ENCODE results near the gene PGAM1.

The PGAM1 gene

GRCh38 chr10:97456686-97457065 is 30.7 kb downstream of the PGAM1 start:
- Histone ChIP-seq H3K4me3 (replicated peaks; ENCODE audit: insufficient read depth, low read length) (no peak overlapping the region), H3K27ac (replicated peaks) (no peak overlapping the region), H3K27me3 (ENCODE audit: insufficient read depth, poor library complexity, severe bottlenecking) (no peaks in the 10 kb centered on the region)
- no peak for DNase-seq (ENCODE audit: low read depth in 1 of 2, low spot score in 1 of 2)
- no peak for TF ChIP-seq GABPA (IDR thresholded peaks at IDR 0.05; ENCODE audit: low read depth)
- TF ChIP-seq REST (IDR thresholded peaks at IDR 0.05; ENCODE audit: insufficient replicate concordance, low read depth), result no peak
- no peak for TF ChIP-seq SPI1 (IDR thresholded peaks at IDR 0.05; ENCODE audit: borderline replicate concordance, low read depth)
- no peak for TF ChIP-seq CTCF (IDR thresholded peaks at IDR 0.05; ENCODE audit: insufficient read depth, low read length)
- TF ChIP-seq POLR2AphosphoS5 (IDR thresholded peaks at IDR 0.05; ENCODE audit: low read depth), result no peak; the same call in 1 of the 2 replicates

GRCh38 chr10:97459111-97459510 is 33.1 kb downstream of the PGAM1 start:
- no peak overlapping the region for H3K27ac ChIP-seq (replicated peaks)
- no peak for DNase-seq (ENCODE audit: low read depth in 1 of 2, low spot score in 1 of 2)
- no peak overlapping the region for H3K4me3 ChIP-seq (replicated peaks; ENCODE audit: insufficient read depth, low read length)
- TF ChIP-seq GABPA (IDR thresholded peaks at IDR 0.05; ENCODE audit: low read depth), result no peak
- TF ChIP-seq SPI1 (IDR thresholded peaks at IDR 0.05; ENCODE audit: borderline replicate concordance, low read depth), result no peak
- no peak for TF ChIP-seq CTCF (IDR thresholded peaks at IDR 0.05; ENCODE audit: insufficient read depth, low read length)
- TF ChIP-seq POLR2AphosphoS5 (IDR thresholded peaks at IDR 0.05; ENCODE audit: low read depth), result peak; percentile 15; the same call in 1 of the 2 replicates
- H3K27me3 ChIP-seq (ENCODE audit: insufficient read depth, poor library complexity, severe bottlenecking), result no peaks in the 10 kb centered on the region

GRCh38 chr10:97459933-97460332 is 33.9 kb downstream of the PGAM1 start:
- DNase-seq (ENCODE audit: low read depth in 1 of 2, low spot score in 1 of 2), result no peak
- Histone ChIP-seq H3K27me3 (ENCODE audit: insufficient read depth, poor library complexity, severe bottlenecking) (no peaks in the 10 kb centered on the region), H3K4me3 (replicated peaks; ENCODE audit: insufficient read depth, low read length) (no peak overlapping the region), H3K27ac (replicated peaks) (no peak overlapping the region)
- TF ChIP-seq SPI1 (IDR thresholded peaks at IDR 0.05; ENCODE audit: borderline replicate concordance, low read depth) (no peak), POLR2AphosphoS5 (IDR thresholded peaks at IDR 0.05; ENCODE audit: low read depth) (peak; percentile 1; the same call in 1 of the 2 replicates)

- DNase-seq (ENCODE audit: low read depth in 1 of 2, low spot score in 1 of 2), result no peak
- Histone ChIP-seq H3K4me3 (replicated peaks; ENCODE audit: insufficient read depth, low read length) (no peak overlapping the region), H3K27me3 (ENCODE audit: insufficient read depth, poor library complexity, severe bottlenecking) (no peaks in the 10 kb centered on the region), H3K27ac (replicated peaks) (no peak overlapping the region)
- TF ChIP-seq GABPA (IDR thresholded peaks at IDR 0.05; ENCODE audit: low read depth) (no peak), POLR2AphosphoS5 (IDR thresholded peaks at IDR 0.05; ENCODE audit: low read depth) (no peak), REST (IDR thresholded peaks at IDR 0.05; ENCODE audit: insufficient replicate concordance, low read depth) (no peak), CTCF (IDR thresholded peaks at IDR 0.05; ENCODE audit: insufficient read depth, low read length) (no peak)
These were observed 36.3 kb downstream of the PGAM1 start for GRCh38 chr10:97462309-97462708.
